Stomach (tissue), 4 donors: ENCODE results near the gene CMTM1.

Experiments
- EP300 ChIP-seq: sonication (generic); formaldehyde crosslinking; IDR thresholded peaks from one replicate; pipeline ENCODE4 v1.6.1; 2017; ENCODE audit warnings: antibody characterized with exemption
- POLR2A ChIP-seq, 4 donors: fragments of 450-650 bp; IDR thresholded peaks; one replicate each; pipeline ENCODE4 v1.6.1; 2016; ENCODE audit warnings: antibody characterized with exemption in 4 of 4, control low read depth in 2 of 4, mild to moderate bottlenecking in 1 of 4, moderate library complexity in 1 of 4
- POLR2AphosphoS5 ChIP-seq, 3 donors: sonication (generic); formaldehyde crosslinking; IDR thresholded peaks; one replicate each; pipeline ENCODE4 v1.6.1; 2016; ENCODE audit warnings: antibody characterized with exemption in 3 of 3
- TF ChIP-seq, protein P1 (sequence below), 7 experiments: fragments of 450-650 bp in 4 of 7; fragments of 200-600 bp in 3 of 7; sonication (generic) in 3 of 7; IDR thresholded peaks; one replicate each; pipeline ENCODE4 v1.5.1; 2016 to 2019; ENCODE audit warnings: antibody characterized with exemption in 7 of 7, control low read depth in 2 of 7, mild to moderate bottlenecking in 1 of 7

DNA sequence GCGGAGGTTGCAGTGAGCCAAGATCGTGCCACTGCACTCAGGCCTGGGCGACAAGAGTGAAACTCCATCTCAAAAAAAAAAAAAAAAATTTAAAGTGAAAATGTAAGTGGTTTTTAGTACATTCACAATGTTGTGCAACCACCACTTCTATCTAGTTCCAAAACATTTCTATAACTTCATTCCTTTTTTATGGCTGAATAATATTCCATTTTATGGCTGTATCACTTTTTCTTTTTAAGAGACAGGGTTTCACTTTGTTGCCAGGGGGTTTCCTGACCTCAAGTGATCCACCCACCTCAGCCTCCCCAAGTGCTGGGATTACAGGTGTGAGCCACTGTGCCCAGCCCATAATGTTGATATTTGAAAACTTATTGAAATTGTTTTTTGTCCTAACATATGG lies 26.6 kb downstream of the CMTM1 start:
- TF ChIP-seq, protein P1, sequence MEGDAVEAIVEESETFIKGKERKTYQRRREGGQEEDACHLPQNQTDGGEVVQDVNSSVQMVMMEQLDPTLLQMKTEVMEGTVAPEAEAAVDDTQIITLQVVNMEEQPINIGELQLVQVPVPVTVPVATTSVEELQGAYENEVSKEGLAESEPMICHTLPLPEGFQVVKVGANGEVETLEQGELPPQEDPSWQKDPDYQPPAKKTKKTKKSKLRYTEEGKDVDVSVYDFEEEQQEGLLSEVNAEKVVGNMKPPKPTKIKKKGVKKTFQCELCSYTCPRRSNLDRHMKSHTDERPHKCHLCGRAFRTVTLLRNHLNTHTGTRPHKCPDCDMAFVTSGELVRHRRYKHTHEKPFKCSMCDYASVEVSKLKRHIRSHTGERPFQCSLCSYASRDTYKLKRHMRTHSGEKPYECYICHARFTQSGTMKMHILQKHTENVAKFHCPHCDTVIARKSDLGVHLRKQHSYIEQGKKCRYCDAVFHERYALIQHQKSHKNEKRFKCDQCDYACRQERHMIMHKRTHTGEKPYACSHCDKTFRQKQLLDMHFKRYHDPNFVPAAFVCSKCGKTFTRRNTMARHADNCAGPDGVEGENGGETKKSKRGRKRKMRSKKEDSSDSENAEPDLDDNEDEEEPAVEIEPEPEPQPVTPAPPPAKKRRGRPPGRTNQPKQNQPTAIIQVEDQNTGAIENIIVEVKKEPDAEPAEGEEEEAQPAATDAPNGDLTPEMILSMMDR (IDR thresholded peaks at IDR 0.05): no peak
- TF ChIP-seq POLR2A (IDR thresholded peaks at IDR 0.05) (no peak), POLR2AphosphoS5 (IDR thresholded peaks at IDR 0.05) (no peak), EP300 (no peak)
